ENCODE results near the gene SLC5A1.

GRCh38 chr22:32044477-32044876, 1.4 kb downstream of the SLC5A1 start:
- TF ChIP-seq, protein P1, sequence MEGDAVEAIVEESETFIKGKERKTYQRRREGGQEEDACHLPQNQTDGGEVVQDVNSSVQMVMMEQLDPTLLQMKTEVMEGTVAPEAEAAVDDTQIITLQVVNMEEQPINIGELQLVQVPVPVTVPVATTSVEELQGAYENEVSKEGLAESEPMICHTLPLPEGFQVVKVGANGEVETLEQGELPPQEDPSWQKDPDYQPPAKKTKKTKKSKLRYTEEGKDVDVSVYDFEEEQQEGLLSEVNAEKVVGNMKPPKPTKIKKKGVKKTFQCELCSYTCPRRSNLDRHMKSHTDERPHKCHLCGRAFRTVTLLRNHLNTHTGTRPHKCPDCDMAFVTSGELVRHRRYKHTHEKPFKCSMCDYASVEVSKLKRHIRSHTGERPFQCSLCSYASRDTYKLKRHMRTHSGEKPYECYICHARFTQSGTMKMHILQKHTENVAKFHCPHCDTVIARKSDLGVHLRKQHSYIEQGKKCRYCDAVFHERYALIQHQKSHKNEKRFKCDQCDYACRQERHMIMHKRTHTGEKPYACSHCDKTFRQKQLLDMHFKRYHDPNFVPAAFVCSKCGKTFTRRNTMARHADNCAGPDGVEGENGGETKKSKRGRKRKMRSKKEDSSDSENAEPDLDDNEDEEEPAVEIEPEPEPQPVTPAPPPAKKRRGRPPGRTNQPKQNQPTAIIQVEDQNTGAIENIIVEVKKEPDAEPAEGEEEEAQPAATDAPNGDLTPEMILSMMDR (IDR thresholded peaks at IDR 0.05): no peak
- TF ChIP-seq POLR2A (IDR thresholded peaks at IDR 0.05): no peak
